Progenitor cell of endocrine pancreas (in vitro differentiated cells): ENCODE results near the gene SCAP. TPM values are rescaled to one million over a fixed set of nuclear protein-coding genes. Genes with fewer than 3 reads are reported as not detected.
"Not testable (repeated sequence)": the region's sequence is repeated elsewhere in the genome, so short reads cannot be mapped to it uniquely, and the experiment has no call there.

Experiments
- DNase-seq: peaks from one replicate; pipeline ENCODE4 v3.0.0; 2021; ENCODE audit warnings: low spot score; ENCODE audit not compliant: unreplicated experiment
- H3K27ac Mint-ChIP-seq: 2 replicates; pipeline ENCODE4 v1.8.0; 2021; ENCODE audit warnings: mild to moderate bottlenecking, moderate library complexity, mixed read lengths
- H3K27me3 Mint-ChIP-seq: 2 replicates; pipeline ENCODE4 v1.8.0; 2021; ENCODE audit warnings: mixed read lengths
- H3K36me3 Mint-ChIP-seq: 2 replicates; pipeline ENCODE4 v1.8.0; 2022; ENCODE audit warnings: mixed read lengths; ENCODE audit not compliant: insufficient read depth
- H3K4me1 Mint-ChIP-seq: 2 replicates; pipeline ENCODE4 v1.8.0; 2021; ENCODE audit warnings: low read depth, mixed read lengths
- H3K4me3 Mint-ChIP-seq: 2 replicates; pipeline ENCODE4 v1.8.0; 2021; ENCODE audit warnings: low read depth, mild to moderate bottlenecking, moderate library complexity, mixed read lengths
- H3K9me3 Mint-ChIP-seq: 2 replicates; pipeline ENCODE4 v1.8.0; 2021; ENCODE audit warnings: low read depth, mixed read lengths
- total RNA-seq: library from RNA; stranded (reverse); gene quantifications from 2 replicates; pipeline ENCODE4 v1.2.1, GENCODE V29; 2021
- TF ChIP-seq, protein P1 (sequence below): fragments of 200-600 bp; sonication (generic); IDR thresholded peaks from one replicate; pipeline ENCODE4 v1.5.0; 2021; ENCODE audit warnings: antibody characterized with exemption, mild to moderate bottlenecking; ENCODE audit not compliant: unreplicated experiment

SCAP gene
- total RNA-seq, 1 donor from 2014 or later, result 140 TPM

DNA sequence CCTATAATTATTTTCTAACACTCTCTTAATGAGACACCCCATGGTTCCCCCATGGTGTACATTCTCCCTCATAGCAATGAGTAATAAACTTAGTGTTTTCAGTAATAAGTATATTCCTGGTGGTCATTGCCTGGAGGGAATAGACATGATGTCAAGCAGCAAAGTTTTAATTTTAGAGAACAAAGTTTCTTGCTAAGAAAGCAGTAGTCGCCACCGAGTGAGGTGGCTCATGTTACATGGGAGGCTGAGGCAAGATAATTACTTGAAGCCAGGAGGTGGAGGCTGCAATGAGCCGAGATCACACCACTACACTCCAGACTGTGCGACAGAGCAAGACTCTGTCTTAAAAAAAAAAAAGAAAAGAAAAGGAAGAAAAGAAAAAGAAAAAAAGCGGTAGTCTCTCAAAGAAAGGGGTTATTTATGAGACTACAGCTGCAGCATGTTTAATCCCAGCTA is 40.2 kb upstream of the SCAP start:
- peak overlapping the region; percentile 96 for H3K27ac Mint-ChIP-seq

DNA sequence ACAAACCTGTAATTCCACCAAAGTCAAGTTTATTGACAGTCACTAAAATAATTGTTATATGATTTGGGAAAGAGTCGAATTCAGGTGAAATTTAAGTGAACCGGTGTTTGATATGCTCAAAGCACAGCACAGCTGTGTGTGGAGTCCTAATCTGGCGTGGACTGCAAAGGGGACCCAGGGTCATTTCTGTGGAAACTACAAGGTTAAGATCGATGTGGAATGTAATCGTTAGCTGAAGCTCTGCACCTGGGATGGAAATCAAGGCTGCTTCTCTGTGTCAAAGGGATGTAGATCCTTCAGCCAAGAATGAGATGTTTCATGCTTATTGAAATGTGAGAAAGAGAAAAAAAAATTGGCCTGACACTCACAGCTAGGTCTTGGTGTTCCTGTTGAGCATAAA is 39.4 kb upstream of the SCAP start:
- H3K27me3 Mint-ChIP-seq, result no peaks in the 10 kb centered on the region
- H3K4me1 Mint-ChIP-seq, result peaks cover 30% of the 10 kb centered on the region
- peak overlapping the region; percentile 96 for H3K27ac Mint-ChIP-seq
- peak; percentile 22 for DNase-seq
- TF ChIP-seq, protein P1, sequence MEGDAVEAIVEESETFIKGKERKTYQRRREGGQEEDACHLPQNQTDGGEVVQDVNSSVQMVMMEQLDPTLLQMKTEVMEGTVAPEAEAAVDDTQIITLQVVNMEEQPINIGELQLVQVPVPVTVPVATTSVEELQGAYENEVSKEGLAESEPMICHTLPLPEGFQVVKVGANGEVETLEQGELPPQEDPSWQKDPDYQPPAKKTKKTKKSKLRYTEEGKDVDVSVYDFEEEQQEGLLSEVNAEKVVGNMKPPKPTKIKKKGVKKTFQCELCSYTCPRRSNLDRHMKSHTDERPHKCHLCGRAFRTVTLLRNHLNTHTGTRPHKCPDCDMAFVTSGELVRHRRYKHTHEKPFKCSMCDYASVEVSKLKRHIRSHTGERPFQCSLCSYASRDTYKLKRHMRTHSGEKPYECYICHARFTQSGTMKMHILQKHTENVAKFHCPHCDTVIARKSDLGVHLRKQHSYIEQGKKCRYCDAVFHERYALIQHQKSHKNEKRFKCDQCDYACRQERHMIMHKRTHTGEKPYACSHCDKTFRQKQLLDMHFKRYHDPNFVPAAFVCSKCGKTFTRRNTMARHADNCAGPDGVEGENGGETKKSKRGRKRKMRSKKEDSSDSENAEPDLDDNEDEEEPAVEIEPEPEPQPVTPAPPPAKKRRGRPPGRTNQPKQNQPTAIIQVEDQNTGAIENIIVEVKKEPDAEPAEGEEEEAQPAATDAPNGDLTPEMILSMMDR, result no peak
- peak overlapping the region; percentile 67 for H3K4me3 Mint-ChIP-seq
- no peaks in the 10 kb centered on the region for H3K9me3 Mint-ChIP-seq
- H3K36me3 Mint-ChIP-seq, result no peaks in the 10 kb centered on the region

More for the DNA sequence above, 40.2 kb upstream of the SCAP start:
- Mint-ChIP-seq H3K36me3 (no peaks in the 10 kb centered on the region), H3K4me1 (peaks cover 33% of the 10 kb centered on the region), H3K9me3 (no peaks in the 10 kb centered on the region), H3K4me3 (peak overlapping the region; percentile 67), H3K27me3 (no peaks in the 10 kb centered on the region)
- DNase-seq, result no peak
- TF ChIP-seq, protein P1, result no peak

DNA sequence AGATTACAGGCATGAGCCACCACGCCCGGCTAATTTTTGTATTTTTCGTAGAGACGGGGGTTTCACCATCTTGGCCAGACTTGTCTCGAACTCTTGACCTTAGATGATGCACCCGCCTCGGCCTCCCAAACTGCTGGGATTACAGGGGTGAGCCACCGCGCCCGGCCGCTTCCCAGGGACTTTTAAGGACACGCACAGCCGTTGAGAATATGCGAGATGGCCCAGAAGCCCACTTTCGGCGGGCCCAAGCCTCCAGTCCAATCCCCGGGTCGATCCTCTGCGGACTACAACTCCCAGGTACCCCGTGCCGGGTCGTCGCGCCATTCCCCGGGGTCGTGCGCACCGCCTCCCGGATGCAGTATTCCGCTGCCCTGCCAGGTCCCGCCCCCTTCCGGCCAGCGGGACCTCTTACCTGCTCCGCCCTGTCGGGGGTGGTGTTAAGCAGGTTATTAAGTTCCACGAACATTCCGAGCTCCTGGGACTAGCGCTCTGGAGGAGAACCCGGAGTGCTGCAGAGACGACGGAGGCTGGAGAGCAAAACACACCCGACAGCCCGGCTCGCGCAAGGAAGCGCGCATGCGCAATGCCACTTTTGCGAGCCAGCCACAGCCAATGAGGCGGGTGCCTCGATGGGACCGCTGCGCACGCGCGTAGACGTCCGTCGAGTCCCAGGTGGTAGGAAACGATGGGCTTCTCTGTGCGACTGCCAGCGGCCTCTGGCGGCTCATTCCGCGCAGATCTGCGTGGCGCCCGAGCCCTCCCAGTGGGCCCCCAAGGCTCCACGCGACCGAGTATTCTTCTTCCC is 37.6 kb upstream of the SCAP start, which contains the start of gene ELP6:
ELP6 (minus strand) TSS at position 588 of the 805 bp plus-strand sequence; CDS start at position 466, 122 bp downstream.
- peak within 1 kb of the TSS; percentile 98 for H3K4me3 Mint-ChIP-seq
- no peaks in the 10 kb centered on the region for H3K9me3 Mint-ChIP-seq
- DNase-seq, result peak; percentile 93
- TF ChIP-seq, protein P1, result peak; percentile 52
- peaks cover 3% of the 10 kb centered on the region for H3K36me3 Mint-ChIP-seq
- H3K27me3 Mint-ChIP-seq, result no peaks in the 10 kb centered on the region
- H3K27ac Mint-ChIP-seq, result peak within 1 kb of the TSS; percentile 96
- peaks cover 30% of the 10 kb centered on the region for H3K4me1 Mint-ChIP-seq

DNA sequence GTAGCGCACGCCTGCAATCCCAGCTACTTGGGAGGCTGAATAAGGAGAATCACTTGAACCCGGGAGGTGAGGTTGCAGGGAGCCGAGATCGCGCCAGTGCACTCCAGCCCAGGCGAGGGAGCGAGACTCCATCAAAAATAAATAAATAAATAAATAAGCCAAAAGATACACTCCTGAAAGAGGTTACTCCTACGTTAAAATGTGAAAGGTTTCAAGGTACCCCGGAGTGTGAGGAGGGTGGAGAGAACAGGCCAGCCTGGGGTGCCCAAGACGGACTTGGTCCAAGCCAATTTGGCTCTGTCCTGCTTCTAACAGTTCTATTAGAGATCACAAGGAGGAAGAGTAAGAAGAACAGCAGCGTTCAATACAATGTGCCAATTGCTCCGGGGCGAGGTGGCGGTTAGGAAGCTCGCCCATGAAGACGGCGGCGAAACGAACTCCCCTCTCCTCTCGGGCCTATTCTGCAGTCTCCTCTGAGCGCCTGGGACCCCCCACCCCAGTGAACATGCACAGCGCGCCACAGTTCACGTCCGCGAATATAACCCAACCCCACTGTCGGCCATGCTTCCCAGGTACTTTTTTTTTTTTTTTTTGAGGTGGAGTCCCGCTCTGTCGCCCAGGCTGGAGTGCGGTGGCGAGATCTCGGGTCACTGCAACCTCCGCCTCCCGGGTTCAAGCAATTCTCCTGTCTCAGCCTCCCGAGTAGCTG is 36.8 kb upstream of the SCAP start:
- H3K9me3 Mint-ChIP-seq, result no peaks in the 10 kb centered on the region

DNA sequence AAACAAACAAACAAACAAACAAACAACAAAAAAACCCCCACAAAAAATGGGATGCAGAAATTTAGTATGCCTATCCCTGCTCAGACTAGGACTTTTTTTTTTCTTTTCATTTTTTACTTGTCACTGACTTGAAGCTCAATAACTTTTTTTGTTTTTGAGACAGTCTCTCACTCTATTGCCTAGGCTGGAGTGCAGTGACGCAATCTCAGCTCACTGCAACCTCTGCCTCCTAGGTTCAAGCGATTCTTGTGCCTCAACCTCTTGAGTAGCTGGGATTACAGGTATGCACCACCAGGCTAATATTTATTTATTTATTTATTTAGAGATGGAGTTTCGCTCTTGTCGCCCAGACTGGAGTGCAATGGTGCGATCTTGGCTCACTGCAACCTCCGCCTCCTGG is 29.5 kb upstream of the SCAP start:
- not testable (repeated sequence) for H3K27me3 Mint-ChIP-seq, H3K4me3 Mint-ChIP-seq, DNase-seq, H3K27ac Mint-ChIP-seq, H3K9me3 Mint-ChIP-seq, H3K4me1 Mint-ChIP-seq
- peaks cover 23% of the 10 kb centered on the region for H3K36me3 Mint-ChIP-seq

More for the DNA sequence above, 36.8 kb upstream of the SCAP start:
- peak overlapping the region; percentile 98 for H3K4me3 Mint-ChIP-seq
- TF ChIP-seq, protein P1, result no peak
- peaks cover 4% of the 10 kb centered on the region for H3K36me3 Mint-ChIP-seq
- no peak for DNase-seq
- peak overlapping the region; percentile 96 for H3K27ac Mint-ChIP-seq
- H3K4me1 Mint-ChIP-seq, result peaks cover 26% of the 10 kb centered on the region
- no peaks in the 10 kb centered on the region for H3K27me3 Mint-ChIP-seq
